HEK293 (cell line): Measurements from ENCODE around the gene DDR2.

Experiments used
- CTCF ChIA-PET: fragments of 350-600 bp; formaldehyde crosslinking; extraction: SDS; loops from one replicate; lab custom pipeline; 2021; ENCODE audit warnings: antibody characterized with exemption; lab: Yijun Ruan, JAX
- POLR2A ChIA-PET: fragments of 300-600 bp; formaldehyde crosslinking; extraction: SDS; loops from one replicate; lab custom pipeline; 2020; ENCODE audit warnings: antibody characterized with exemption, inconsistent platforms; lab: Yijun Ruan, JAX
- H3K27ac ChIP-seq: fragments of 200-500 bp; sonication (Bioruptor generic); 2 replicates; pipeline ENCODE4 v1.5.1; 2014; ENCODE audit warnings: low read depth, low read length, control low read depth, inconsistent platforms; ENCODE audit errors: extremely low read depth
- H3K36me3 ChIP-seq, 2 experiments: fragments of 200-500 bp in 1 of 2; sonication (Bioruptor generic) in 1 of 2; 1 replicate in 1 of 2; 2 replicates in 1 of 2; pipeline ENCODE4 v1.5.1; 2014 to 2017; ENCODE audit warnings: inconsistent platforms in 2 of 2, low read length in 2 of 2; ENCODE audit not compliant: control insufficient read depth in 2 of 2, insufficient read depth in 1 of 2
- H3K4me1 ChIP-seq: fragments of 200-500 bp; sonication (Bioruptor generic); 2 replicates; pipeline ENCODE4 v1.5.1; 2014; ENCODE audit warnings: mild to moderate bottlenecking, low read length, inconsistent platforms; ENCODE audit not compliant: control insufficient read depth, insufficient read depth
- H3K4me3 ChIP-seq: 2 replicates; pipeline ENCODE4 v1.5.1; 2011; ENCODE audit warnings: low read depth, mild to moderate bottlenecking, control low read depth, low read length, moderate library complexity
- H3K9me3 ChIP-seq: fragments of 200-500 bp; sonication (Bioruptor generic); 2 replicates; pipeline ENCODE4 v1.5.1; 2014; ENCODE audit warnings: low read depth, low read length, inconsistent platforms; ENCODE audit not compliant: control insufficient read depth, insufficient read depth
- KLF1 ChIP-seq: fragments of 450-650 bp; formaldehyde crosslinking; IDR thresholded peaks from 2 replicates; pipeline ENCODE4 v1.5.1; 2016; ENCODE audit warnings: missing biosample characterization, missing genetic modification characterization
- KLF17 ChIP-seq: fragments of 450-650 bp; formaldehyde crosslinking; IDR thresholded peaks from 2 replicates; pipeline ENCODE4 v1.5.1; 2016; ENCODE audit warnings: missing biosample characterization, missing genetic modification characterization
- REPIN1 ChIP-seq: fragments of 450-650 bp; formaldehyde crosslinking; IDR thresholded peaks from 2 replicates; pipeline ENCODE4 v1.5.1; 2017; ENCODE audit warnings: missing biosample characterization, missing genetic modification characterization, low read depth
- SALL2 ChIP-seq: fragments of 450-650 bp; formaldehyde crosslinking; IDR thresholded peaks from 2 replicates; pipeline ENCODE4 v1.5.0; 2017; ENCODE audit warnings: missing biosample characterization, mild to moderate bottlenecking, missing genetic modification characterization, borderline replicate concordance
- SCRT1 ChIP-seq: fragments of 450-650 bp; formaldehyde crosslinking; IDR thresholded peaks from 2 replicates; pipeline ENCODE4 v1.5.1; 2016; ENCODE audit warnings: missing biosample characterization, missing genetic modification characterization, borderline replicate concordance
- SCRT2 ChIP-seq: fragments of 450-650 bp; formaldehyde crosslinking; IDR thresholded peaks from 2 replicates; pipeline ENCODE4 v1.5.1; 2016; ENCODE audit warnings: missing biosample characterization, missing genetic modification characterization
- YY2 ChIP-seq: fragments of 450-650 bp; formaldehyde crosslinking; IDR thresholded peaks from 2 replicates; pipeline ENCODE4 v1.5.1; 2016; ENCODE audit warnings: missing biosample characterization, missing genetic modification characterization
- ZNF132 ChIP-seq: fragments of 450-650 bp; formaldehyde crosslinking; IDR thresholded peaks from 2 replicates; pipeline ENCODE4 v1.5.1; 2017; ENCODE audit warnings: missing biosample characterization, missing genetic modification characterization, borderline replicate concordance
- ZNF140 ChIP-seq: fragments of 450-650 bp; formaldehyde crosslinking; IDR thresholded peaks from 2 replicates; pipeline ENCODE4 v1.5.1; 2016; ENCODE audit warnings: missing biosample characterization, missing genetic modification characterization
- ZNF155 ChIP-seq: fragments of 450-650 bp; formaldehyde crosslinking; IDR thresholded peaks from 2 replicates; pipeline ENCODE4 v1.5.1; 2016; ENCODE audit warnings: missing biosample characterization, missing genetic modification characterization
- ZNF280D ChIP-seq: fragments of 450-650 bp; formaldehyde crosslinking; IDR thresholded peaks from 2 replicates; pipeline ENCODE4 v1.5.1; 2016; ENCODE audit warnings: missing biosample characterization, missing genetic modification characterization
- ZNF324 ChIP-seq: fragments of 450-650 bp; formaldehyde crosslinking; IDR thresholded peaks from 2 replicates; pipeline ENCODE4 v1.5.1; 2016; ENCODE audit warnings: missing biosample characterization, missing genetic modification characterization
- ZNF341 ChIP-seq: fragments of 450-650 bp; formaldehyde crosslinking; IDR thresholded peaks from 2 replicates; pipeline ENCODE4; 2016; ENCODE audit warnings: low read depth, missing biosample characterization, missing genetic modification characterization
- ZNF354C ChIP-seq: fragments of 450-650 bp; formaldehyde crosslinking; IDR thresholded peaks from 2 replicates; pipeline ENCODE4 v1.5.1; 2016; ENCODE audit warnings: missing biosample characterization, missing genetic modification characterization, low read depth, borderline replicate concordance
- ZNF416 ChIP-seq: fragments of 450-650 bp; formaldehyde crosslinking; IDR thresholded peaks from 2 replicates; pipeline ENCODE4 v1.5.1; 2016; ENCODE audit warnings: missing biosample characterization, missing genetic modification characterization
- ZNF513 ChIP-seq: fragments of 450-650 bp; IDR thresholded peaks from 2 replicates; pipeline ENCODE4 v1.5.1; 2018; ENCODE audit warnings: missing biosample characterization, missing genetic modification characterization
- ZNF549 ChIP-seq: fragments of 450-650 bp; IDR thresholded peaks from 2 replicates; pipeline ENCODE4 v1.5.1; 2018; ENCODE audit warnings: missing biosample characterization, missing genetic modification characterization, mild to moderate bottlenecking, inconsistent platforms, moderate library complexity
- ZNF621 ChIP-seq: fragments of 450-650 bp; formaldehyde crosslinking; IDR thresholded peaks from 2 replicates; pipeline ENCODE4 v1.5.1; 2017; ENCODE audit warnings: missing biosample characterization, missing genetic modification characterization
- ZNF645 ChIP-seq: fragments of 450-650 bp; formaldehyde crosslinking; IDR thresholded peaks from 2 replicates; pipeline ENCODE4; 2016; ENCODE audit warnings: missing biosample characterization, missing genetic modification characterization
- ZNF830 ChIP-seq: fragments of 450-650 bp; IDR thresholded peaks from 2 replicates; pipeline ENCODE4 v1.5.0; 2018; ENCODE audit warnings: missing biosample characterization, missing genetic modification characterization, low read depth, mild to moderate bottlenecking, moderate library complexity
- ZSCAN18 ChIP-seq: fragments of 450-650 bp; formaldehyde crosslinking; IDR thresholded peaks from 2 replicates; pipeline ENCODE4 v1.5.1; 2016; ENCODE audit warnings: missing biosample characterization, missing genetic modification characterization
- ZSCAN4 ChIP-seq: fragments of 450-650 bp; formaldehyde crosslinking; IDR thresholded peaks from 2 replicates; pipeline ENCODE4 v1.5.1; 2017; ENCODE audit warnings: missing biosample characterization, missing genetic modification characterization

Gene DDR2

GRCh38 chr1:162712317-162713029 is 80.2 kb downstream of the DDR2 start:
- Histone ChIP-seq H3K9me3 (no peaks in the 10 kb centered on the region), H3K4me1 (no peaks in the 10 kb centered on the region), H3K4me3 (no peak overlapping the region), H3K36me3 (no peaks in the 10 kb centered on the region), H3K27ac (no peak overlapping the region)
- ChIA-PET POLR2A (no interaction called here), CTCF (interaction anchor here (0.5 to 1.3 kb wide), 2 partner anchors 53 to 99 kb away, joined by 3 read pairs; no protein-coding TSS in a partner anchor)
- TF ChIP-seq KLF1 (tag by site-specific recombination) (no peak), ZNF513 (tag by site-specific recombination) (no peak), ZNF132 (tag by site-specific recombination) (no peak), ZNF354C (tag by site-specific recombination) (no peak), KLF17 (no peak), ZNF280D (tag by site-specific recombination) (no peak), SALL2 (tag by site-specific recombination) (no peak)

GRCh38 chr1:162716123-162716522 is 83.9 kb downstream of the DDR2 start:
- H3K36me3 ChIP-seq, result no peaks in the 10 kb centered on the region
- no peaks in the 10 kb centered on the region for H3K9me3 ChIP-seq
- no peak overlapping the region for H3K4me3 ChIP-seq
- no peaks in the 10 kb centered on the region for H3K4me1 ChIP-seq
- no peak overlapping the region for H3K27ac ChIP-seq
- ChIA-PET CTCF (no interaction called here), POLR2A (no interaction called here)
- TF ChIP-seq REPIN1 (tag by site-specific recombination) (no peak), ZNF155 (tag by site-specific recombination) (no peak), ZSCAN4 (no peak), ZNF830 (tag by site-specific recombination) (no peak), ZNF621 (tag by site-specific recombination) (no peak), ZSCAN18 (no peak), ZNF140 (tag by site-specific recombination) (no peak), SCRT1 (tag by site-specific recombination) (no peak), ZNF645 (tag by site-specific recombination) (no peak), ZNF549 (no peak), ZNF416 (tag by site-specific recombination) (no peak), YY2 (tag by site-specific recombination) (no peak), SCRT2 (tag by site-specific recombination) (no peak), ZNF324 (tag by site-specific recombination) (no peak), ZNF341 (tag by site-specific recombination) (no peak)
